GM19438 (cell line): ENCODE data around the gene MAN2B2.
"Not testable (repeated sequence)": the region's sequence is repeated elsewhere in the genome, so short reads cannot be mapped to it uniquely, and the experiment has no call there.

Source experiments
- ATAC-seq: cut with Tn5 transposase; IDR thresholded peaks from one replicate; pipeline ENCODE4 v1.9.1; 2021; ENCODE audit warnings: low read depth; ENCODE audit not compliant: unreplicated experiment

MAN2B2 gene

DNA sequence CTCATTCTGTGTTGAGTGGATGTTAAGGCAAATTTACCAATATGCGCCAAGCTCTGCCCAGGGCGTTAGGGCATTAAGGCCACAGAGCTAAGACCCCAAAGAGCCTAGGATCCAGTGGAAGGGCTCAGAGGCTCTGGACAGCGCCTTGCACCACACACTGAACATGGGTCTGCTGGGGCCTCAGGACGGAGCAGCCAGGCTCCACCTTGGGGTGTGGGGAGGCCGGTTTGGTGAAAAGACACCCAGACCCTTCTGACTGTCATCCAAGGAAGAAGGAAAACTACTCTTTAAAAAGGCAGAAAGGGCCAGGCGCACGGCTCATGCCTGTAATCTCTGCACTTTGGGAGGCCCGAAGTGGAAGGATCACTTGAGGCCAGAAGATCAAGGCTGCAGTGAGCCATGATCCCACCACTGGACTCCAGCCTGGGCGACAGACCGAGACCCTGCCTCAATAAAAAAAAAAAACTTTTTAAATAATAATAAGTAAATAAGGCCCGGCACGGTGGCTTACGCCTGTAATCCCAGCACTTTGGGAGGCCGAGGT, 64.2 kb downstream of the MAN2B2 start:
- no peak for ATAC-seq

DNA sequence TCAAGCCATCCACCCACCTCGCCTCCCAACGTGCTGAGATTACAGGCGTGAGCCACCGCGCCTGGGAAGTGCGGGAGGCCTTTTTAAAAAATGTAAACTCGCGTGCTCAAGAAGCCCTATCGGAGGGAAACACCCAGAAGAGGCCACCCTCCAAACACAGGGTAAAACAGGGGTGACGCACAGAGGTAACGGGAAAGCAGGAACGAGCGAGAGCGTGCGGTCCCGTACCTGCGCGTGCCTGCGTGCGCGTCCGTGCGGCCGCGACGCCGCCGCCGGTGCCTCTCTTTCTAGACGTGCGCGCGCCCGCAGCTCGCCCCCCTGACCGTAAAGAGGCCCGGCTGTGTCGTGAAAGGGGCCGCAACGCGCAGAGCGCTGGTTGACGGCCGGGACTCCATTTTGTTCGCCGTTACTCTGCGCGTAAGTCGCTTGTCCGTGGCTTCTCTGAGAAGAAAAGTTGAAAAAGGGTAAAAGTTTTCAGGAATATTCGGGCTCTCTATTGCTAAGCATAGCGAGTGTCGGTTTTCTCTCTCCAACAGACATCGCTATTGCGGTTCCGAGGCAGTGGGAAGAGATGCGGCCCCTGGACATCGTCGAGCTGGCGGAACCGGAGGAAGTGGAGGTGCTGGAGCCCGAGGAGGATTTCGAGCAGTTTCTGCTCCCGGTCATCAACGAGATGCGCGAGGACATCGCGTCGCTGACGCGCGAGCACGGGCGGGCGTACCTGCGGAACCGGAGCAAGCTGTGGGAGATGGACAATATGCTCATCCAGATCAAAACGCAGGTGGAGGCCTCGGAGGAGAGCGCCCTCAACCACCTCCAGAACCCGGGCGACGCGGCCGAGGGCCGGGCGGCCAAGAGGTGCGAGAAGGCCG, 65.5 kb downstream of the MAN2B2 start, which contains the start of gene MRFAP1:
TSS of gene MRFAP1 (plus strand) at position 394 of the 872 bp plus-strand sequence. CDS start at position 572, 178 bp downstream.
- ATAC-seq: peak; percentile 70

DNA sequence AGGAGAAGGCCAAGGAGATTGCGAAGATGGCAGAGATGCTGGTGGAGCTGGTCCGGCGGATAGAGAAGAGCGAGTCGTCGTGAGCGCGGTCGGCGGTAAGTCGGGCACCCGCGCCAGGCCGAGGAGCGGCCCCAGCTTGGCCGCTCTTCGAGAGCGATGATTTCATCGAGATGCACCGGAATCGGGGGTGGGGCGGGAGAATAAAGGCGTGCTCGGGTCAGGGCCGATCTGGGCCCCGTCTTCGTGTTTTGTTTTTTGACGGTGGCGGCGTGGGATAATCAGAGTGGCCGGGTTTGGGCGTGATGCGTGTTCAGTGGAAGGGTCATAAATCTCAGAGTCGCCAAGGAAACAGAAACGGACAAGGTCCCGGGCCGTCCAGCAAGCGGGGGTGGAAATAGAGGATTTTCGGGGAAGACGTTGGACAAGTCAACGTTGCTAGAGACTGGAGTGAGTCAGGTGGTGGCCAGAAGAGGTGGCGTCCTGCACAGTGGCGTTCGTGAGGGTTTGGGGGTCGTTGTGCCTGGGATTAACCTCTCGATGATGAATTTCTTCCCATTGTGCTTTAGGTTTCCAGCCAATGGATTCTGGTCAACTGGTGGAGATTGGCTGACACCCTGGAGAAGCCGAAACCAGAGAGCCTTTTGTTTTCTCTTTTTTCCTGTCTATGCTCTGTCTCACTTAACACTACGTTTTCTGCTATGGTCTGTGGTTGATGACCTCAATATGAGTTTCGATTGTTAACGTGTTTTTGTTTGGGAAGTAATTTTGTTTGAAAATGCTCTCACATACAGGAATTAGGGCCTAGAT, 66.4 kb downstream of the MAN2B2 start:
- peak; percentile 37 for ATAC-seq

DNA sequence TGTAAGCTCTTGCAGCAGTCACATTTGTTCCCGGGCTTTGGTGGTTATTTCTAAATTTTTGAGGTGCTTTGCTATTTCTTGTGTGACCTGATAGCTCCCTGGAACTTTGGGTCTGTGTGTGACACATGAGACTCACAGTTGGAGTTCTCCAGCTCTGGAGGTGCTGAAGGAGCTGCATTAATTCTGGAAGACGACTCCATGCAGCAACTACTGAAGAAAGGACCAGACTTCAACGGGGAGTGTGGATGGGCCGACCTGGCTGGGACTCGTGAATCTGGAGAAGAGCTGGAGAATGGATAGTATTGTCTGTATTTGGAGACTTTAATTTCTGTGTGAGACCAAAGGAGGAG, 67.0 kb downstream of the MAN2B2 start:
- no peak for ATAC-seq

DNA sequence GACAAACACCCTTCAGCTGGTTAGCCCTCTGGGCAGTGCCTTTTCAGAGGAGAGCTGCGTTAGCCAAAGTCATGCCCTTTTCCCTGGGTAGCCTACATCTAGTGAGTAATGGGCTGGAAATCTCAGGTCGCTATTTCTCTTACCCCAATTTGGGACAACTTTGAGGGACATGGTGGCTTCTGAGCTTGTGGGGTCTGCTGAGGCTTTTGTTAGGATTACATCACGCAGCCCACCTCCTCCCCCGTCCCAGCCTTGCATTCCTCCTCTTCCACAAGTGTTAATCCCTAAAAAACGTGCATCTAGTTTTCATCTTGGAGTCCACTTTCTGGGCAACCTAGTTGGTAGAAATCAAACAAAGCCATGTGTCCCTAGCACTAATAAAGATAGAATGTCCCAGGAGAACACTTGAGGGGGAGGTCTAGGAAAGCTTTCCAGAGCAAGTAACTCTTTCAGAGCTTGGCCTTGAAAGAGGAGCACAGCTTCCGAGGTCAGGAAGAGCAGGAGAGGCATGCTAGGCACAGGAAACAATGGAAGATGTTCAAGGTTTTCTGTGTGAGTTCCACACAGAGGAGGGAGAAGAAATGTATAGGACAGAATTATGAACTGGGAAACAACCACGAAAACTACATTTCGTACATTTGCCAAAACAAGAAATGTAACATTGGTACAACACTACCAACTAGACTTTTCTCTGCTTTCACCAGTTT, 68.3 kb downstream of the MAN2B2 start:
- no peak for ATAC-seq

DNA sequence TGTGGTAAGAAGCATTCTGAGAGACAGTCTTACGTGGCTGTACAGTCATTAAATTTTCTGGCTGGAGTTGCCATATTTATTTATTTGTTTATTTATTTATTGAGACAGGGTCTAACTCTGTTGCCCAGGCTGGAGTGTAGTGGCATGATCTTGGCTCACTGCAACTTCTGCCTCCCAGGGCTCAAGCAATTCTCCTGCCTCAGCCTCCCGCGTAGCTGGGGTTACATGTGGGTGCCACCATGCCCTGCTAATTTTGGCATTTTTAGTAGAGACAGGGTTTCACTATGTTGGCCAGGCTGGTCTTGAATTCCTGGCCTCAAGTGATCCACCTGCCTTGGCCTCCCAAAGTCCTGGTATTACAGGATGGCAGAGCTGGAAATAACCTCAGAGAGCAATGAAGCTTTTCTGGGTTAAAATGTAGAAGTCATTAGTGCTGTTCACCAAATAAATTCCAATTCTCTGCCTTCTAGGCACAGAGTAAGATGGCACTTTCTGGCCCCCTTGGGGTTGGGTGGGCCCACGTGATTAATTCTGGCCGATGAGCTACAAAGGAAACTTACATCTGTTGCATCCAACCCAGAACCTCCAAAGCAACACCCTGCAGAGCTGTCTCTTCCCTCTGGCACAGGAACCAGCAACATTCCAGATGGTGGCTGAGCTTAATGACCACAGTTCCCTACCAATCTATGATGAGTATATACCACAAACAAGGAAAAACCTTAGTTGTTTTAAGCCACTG, 70.0 kb downstream of the MAN2B2 start:
- no peak for ATAC-seq

DNA sequence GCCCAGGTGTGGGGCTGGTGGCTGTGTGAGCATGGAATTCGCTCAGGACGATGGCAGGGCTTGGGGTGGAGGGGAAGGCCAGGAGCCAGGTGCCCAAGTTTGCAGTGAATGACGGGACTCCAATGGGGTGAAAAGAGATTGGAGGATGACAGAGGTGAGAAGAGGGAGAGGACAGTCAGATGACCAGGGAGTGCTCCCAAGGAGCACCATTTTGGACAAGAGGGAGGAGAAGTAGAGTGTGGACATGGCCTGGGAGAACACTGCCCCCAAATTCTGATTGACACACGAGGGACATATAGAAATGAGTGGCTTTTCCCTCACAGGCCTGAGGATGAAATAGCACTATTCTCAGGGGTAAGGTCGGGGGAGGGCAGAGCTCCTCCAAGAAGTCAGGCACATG, 72.2 kb downstream of the MAN2B2 start:
- ATAC-seq: no peak

DNA sequence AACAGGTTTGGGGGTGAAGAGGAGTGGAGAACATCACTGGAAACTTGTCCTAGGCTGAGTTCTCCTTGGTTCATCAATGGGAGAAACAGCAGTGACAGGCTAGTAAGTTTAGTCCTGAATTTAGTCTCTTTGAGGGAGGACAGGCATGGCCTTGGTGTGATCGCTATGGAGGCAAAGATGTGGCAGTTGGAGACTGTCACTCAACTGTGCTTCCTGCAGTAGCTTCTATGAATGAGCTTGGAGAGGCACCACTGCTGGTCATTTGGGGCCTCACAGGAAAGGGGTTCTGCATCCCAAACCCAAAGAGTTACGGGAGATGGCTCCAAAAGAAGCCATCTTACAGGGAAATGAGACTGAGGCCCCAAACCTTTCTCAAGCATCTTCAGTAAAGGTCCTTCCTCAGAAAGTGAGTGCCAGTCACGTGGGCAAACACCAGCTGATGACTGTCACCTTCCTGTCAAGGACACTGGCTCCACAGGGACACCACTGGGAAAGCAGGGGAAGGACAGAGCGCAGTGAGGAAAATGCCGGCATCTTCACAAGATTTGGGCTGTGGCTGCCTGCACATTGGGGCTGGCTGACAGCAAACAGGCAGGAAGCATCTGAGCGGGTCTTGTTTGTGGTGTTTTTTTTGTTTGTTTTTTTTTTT, 72.7 kb downstream of the MAN2B2 start:
- no peak for ATAC-seq

DNA sequence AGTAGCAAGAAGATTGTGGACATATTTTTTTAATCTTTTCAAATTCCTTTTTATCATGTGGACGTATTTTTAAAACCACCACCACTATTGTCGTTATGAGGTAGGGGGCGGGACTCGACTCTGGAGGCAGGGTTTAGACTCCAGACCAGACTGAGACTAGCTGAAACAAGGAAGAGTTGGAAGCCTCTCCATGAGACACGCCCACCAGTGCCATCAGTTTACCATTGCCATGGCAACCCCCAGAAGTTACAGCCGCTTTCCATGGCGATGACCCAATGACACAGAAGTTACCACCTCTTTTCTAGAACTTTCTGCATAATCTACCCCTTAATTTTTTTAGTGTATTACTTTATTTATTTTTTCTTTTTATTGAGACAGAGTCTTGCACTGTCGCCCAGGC, 74.2 kb downstream of the MAN2B2 start:
- ATAC-seq: no peak

DNA sequence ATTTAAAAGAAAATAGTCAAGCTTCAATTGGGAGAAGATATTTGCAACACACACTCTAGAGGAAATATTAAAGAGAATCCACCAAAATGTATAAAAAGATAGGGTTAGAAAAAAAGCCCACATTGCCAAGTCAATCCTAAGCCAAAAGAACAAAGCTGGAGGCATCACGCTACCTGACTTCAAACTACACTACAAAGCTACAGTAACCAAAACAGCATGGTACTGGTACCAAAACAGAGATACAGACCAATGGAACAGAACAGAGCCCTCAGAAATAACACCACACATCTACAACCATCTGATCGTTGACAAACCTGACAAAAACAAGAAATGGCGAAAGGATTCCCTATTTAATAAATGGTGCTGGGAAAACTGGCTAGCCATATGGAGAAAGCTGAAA, 79.2 kb downstream of the MAN2B2 start:
- ATAC-seq: not testable (repeated sequence)

DNA sequence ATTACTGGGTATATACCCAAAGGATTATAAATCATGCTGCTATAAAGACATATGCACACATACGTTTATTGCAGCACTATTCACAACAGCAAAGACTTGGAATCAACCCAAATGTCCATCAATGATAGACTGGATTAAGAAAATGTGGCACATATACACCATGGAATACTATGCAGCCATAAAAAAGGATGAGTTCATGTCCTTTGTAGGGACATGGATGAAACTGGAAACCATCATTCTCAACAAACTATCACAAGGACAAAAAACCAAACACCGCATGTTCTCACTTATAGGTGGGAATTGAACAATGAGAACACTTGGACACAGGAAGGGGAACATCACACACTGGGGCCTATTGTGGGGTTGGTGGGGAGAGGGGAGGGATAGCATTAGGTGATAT, 80.3 kb downstream of the MAN2B2 start:
- not testable (repeated sequence) for ATAC-seq

DNA sequence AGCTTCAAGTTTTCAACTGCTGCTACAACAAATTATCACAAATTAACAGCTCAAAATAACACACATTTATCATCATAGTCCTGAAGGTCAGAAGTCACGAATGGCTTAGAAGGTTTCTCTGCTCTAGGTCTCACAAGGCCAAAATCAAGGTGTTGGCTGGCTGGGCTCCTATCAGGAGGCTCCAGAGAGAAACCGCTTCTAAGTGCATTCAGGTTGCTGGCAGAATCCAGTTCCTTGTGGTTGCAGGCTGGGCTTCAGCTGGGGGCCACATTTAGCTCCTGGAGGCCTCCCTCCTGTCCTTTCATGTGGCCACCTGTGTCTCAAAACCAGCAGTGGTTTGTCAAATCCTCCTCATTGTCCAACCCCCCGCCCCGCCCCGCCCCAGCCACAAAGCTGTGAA, 80.9 kb downstream of the MAN2B2 start:
- no peak for ATAC-seq

DNA sequence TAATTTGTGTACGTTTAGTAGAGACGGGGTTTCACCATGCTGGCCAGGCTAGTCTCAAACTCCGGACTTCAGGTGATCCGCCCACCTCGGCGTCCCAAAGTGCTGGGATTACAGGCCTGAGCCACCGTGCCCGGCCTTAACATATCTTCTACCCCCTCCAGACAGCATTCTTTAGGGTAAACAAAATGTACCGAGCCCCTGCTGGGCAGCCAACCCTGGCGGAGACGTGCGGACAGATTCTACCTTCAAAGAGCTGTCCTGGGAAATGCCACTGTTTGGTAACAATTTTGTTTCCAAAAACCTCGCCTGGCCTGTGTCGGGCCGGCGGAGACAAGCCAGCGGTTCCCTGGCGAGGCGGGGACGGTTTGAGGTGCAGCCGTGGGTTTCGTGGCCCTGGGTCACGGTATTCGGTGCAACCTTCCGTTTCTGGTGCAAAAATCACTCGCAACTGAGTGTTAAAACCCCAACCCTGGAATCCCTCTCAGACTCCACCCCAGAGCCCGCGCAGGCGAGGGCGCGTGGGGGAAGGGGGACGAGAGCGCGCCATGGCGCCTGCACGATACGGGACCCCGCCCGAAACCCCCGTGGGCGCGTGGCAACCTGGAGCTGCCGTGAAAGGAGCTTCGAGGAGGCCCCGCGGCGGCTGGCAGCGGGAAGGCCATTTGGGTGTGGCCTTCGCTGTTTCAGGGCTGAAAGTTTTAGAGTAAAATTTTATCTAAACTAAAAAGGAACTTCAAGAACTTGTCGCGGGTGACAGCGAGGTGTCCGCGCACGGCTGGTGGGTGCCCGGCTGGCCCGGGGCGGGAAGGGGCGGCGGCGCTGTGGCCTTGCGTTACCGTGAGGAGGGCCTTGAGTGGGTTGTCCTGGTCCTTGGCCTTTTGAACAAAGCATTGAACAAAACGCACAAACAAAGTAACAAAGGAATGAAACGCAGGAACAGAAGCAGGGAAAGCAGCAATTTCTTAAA, 82.5 kb downstream of the MAN2B2 start:
- ATAC-seq: no peak

DNA sequence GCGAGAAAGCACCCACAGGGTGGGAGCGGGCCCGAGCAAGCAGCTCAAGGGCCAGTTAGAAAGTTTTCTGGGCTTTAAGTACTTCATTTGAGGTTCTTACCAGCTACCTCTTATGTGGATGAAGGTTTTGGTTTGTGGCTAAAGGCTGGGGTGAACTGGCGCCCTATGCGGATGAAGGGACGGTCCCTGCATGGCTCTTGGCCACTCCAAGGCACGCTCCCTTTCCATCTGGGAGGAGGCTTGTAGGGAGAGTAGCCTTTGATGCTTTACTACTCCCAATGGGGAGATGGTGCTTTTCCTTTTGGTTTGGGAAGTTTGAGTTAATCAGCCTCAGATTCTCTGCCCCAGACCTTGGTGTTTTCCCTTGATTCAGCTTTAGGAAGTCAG, 83.2 kb downstream of the MAN2B2 start:
- no peak for ATAC-seq

DNA sequence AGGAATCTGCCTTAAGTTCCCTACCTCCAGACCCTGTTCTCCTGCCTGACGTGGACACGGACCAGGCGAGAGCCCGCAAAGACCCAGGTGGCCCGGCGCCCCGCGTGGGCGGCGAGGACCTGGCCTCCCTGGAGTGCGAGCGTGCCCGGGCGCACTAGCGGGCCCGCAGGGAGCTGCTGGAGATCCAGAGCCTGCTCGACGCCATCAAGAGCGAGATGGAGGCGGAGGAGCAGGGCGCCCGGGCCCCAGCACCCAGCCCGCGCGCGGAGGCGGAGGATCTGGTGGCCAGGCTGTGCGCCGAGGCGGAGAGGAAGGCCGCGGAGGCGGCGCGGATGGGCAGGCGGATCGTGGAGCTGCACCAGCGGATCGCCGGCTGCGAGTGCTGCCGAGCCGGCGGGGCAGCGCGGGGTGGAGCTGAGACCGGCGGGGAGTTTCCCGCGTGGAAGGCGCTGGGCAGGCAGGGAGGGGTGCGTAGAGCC, 83.6 kb downstream of the MAN2B2 start:
- ATAC-seq: no peak

DNA sequence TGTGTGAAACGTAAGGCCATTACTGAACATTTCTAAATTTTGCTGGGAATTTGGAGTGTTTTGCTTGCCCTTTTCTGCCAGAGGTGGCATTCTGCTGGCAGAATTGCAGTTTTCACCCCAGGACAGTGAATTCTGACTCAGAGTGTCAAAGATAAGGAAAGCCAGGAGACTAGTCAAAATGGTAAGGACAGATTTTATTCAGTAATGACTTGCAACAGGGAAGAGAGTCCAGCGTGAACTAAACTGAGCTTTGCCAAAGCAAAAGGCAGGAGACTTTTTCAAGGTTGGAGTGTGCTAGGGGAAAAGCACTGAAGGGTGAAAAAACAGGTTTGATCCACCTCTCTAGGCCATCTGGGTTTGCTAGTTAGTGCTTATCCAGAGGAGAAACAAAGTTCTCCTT, 84.9 kb downstream of the MAN2B2 start:
- no peak for ATAC-seq

DNA sequence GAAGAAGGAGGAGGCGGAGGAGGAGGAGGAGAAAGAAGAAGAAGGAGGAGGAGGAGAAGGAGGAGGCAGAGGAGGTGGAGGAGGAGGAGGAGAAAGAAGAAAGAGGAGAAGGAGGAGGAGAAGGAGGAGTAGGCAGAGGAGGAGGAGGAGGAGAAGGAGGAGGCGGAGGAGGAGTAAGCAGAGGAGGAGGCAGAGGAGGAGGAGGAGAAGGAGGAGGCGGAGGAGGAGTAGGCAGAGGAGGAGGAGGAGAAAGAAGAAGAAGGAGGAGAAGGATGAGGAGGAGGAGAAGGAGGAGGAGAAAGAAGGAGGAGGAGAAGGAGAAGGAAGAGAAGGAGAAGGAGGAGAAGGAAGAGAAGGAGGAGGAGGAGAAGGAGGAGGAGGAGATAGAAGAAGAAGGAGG, 85.4 kb downstream of the MAN2B2 start:
- ATAC-seq: no peak

DNA sequence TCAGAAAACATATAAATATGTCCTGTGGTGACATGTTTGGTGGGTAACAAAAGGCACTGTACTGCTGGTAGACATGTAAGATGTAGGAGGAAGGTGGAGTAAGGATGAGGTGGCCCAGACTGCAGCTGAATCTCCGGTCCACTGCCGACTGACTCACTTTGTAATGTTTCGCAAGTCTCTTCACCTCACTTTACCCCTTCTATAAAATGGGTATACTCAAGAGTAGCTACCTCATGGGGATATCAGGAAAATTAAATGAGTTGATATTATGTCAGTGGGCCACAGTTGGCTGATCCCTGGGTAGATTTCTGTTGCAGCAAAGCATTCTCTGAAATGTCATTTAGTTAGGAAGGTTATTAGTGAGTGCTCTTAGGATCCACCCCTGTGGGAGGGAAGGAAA, 87.6 kb downstream of the MAN2B2 start:
- ATAC-seq: no peak
